ENCODE results near the gene CDON. TPM values are rescaled to one million over a fixed set of nuclear protein-coding genes. Genes with fewer than 3 reads are reported as not detected.
A peak's percentile ranks its signal among the peaks of the same experiment; 100 is the strongest.

CDON gene
- polyA plus RNA-seq, 2 of the 4 experiments (the other 2 are of a cell fraction): 1.7 to 5.6 TPM

DNA sequence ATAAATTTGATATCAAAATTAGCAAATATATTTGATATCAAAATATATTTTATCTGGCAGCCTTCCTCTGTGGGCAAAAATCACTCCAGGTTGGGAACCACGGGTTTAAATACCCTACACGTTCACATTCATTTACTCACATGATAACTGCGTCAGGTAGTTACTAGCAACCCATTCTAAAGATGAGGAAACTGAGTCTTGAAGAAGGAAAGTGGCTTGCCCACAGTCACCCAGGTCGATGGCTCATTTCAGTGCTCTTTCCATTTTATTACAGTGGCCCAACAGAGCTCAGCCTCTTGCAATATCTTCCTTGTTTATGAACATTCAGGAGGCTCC lies 19.2 kb upstream of the CDON start:
- H3K27ac ChIP-seq: no peak overlapping the region
- H3K4me1 ChIP-seq: peaks cover 17% of the 10 kb centered on the region
- POLR2A ChIA-PET: no interaction called here
- FAIRE-seq (no peak), ATAC-seq (no peak), DNase-seq (ENCODE audit: low read depth in 1 of 2, low spot score in 1 of 2) (no peak)
- TF ChIP-seq RFX5 (IDR thresholded peaks at IDR 0.05): no peak
- no peak for TF ChIP-seq CBX2 (IDR thresholded peaks at IDR 0.05; ENCODE audit: borderline replicate concordance, low read depth)
- no peak for TF ChIP-seq ZC3H11A (IDR thresholded peaks at IDR 0.05)
- TF ChIP-seq, protein P1, sequence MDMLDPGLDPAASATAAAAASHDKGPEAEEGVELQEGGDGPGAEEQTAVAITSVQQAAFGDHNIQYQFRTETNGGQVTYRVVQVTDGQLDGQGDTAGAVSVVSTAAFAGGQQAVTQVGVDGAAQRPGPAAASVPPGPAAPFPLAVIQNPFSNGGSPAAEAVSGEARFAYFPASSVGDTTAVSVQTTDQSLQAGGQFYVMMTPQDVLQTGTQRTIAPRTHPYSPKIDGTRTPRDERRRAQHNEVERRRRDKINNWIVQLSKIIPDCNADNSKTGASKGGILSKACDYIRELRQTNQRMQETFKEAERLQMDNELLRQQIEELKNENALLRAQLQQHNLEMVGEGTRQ (IDR thresholded peaks at IDR 0.05): no peak
- H3K4me3 ChIP-seq: no peak overlapping the region
- 46% methylated on average over 4 of the region's 4 CpGs for WGBS (ENCODE audit: missing lambda C conversion rate)
- no peak overlapping the region for H3K4me2 ChIP-seq
- CTCF ChIA-PET: no interaction called here
- no peaks in the 10 kb centered on the region for H3K9me3 ChIP-seq

DNA sequence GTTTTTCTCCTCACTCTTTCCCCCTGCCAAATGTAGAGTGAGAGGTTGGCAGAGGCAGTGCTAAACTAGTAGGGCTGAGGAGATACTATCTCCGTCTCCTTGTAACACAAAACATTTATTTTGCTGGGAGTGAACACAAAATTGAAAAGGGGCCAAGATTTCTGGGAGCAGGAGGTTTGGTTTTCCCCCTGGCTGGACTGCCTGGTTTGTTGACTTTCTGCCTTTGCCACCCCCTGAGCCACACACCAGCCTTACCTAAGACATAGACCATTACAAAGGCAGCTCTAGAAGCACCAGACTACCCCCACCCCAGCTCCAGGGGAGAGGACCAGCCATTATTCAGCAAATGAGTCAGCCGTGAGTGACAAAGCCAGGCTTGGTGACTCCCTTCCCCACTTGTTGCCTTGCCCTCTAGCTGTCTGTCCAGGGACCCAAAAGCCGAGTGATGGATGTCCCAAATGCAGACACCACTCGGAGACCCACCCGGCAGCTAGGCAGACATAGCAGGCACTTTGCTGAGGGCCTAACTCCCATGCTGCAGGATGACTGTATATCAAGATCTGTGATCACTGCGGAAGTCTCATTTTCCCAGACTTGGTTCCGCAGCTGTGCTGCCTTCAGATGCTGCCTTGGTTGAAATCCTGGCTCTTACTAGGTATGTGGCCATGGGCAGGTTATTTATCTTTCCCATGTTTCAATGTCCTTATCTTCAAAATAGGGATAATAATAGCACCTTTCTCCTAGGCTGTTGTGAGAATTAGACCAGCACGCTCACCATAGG lies 17.7 kb upstream of the CDON start:
- no peak for TF ChIP-seq PHF8 (IDR thresholded peaks at IDR 0.05; ENCODE audit: borderline replicate concordance, low read depth)
- no peak for TF ChIP-seq JUNB (IDR thresholded peaks at IDR 0.05)
- no peak for TF ChIP-seq RCOR1 (IDR thresholded peaks at IDR 0.05; ENCODE audit: low read depth, low read length)
- TF ChIP-seq POLR2A (IDR thresholded peaks at IDR 0.05; ENCODE audit: low read length): no peak
- no peak for TF ChIP-seq TP53 (CRISPR knock-in tag; IDR thresholded peaks at IDR 0.05)
- no peak for TF ChIP-seq EP300 (IDR thresholded peaks at IDR 0.05)
- TF ChIP-seq HDAC2 (IDR thresholded peaks at IDR 0.05): no peak
- no peak for TF ChIP-seq CBX2 (IDR thresholded peaks at IDR 0.05; ENCODE audit: borderline replicate concordance, low read depth)
- TF ChIP-seq, protein P2, sequence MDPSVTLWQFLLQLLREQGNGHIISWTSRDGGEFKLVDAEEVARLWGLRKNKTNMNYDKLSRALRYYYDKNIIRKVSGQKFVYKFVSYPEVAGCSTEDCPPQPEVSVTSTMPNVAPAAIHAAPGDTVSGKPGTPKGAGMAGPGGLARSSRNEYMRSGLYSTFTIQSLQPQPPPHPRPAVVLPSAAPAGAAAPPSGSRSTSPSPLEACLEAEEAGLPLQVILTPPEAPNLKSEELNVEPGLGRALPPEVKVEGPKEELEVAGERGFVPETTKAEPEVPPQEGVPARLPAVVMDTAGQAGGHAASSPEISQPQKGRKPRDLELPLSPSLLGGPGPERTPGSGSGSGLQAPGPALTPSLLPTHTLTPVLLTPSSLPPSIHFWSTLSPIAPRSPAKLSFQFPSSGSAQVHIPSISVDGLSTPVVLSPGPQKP (IDR thresholded peaks at IDR 0.05; ENCODE audit: low read depth, low read length): no peak
- no peak for TF ChIP-seq MYC (IDR thresholded peaks at IDR 0.05; ENCODE audit: borderline replicate concordance, low read length)
- TF ChIP-seq RARB (CRISPR knock-in tag; IDR thresholded peaks at IDR 0.05): no peak
- TF ChIP-seq ZFP36 (IDR thresholded peaks at IDR 0.05; ENCODE audit: borderline replicate concordance, partially characterized antibody): no peak
- no peak for TF ChIP-seq FOSB (CRISPR knock-in tag; IDR thresholded peaks at IDR 0.05)
- no peak for TF ChIP-seq HMGXB4 (CRISPR knock-in tag; IDR thresholded peaks at IDR 0.05; ENCODE audit: borderline replicate concordance)
- no peak for TF ChIP-seq KDM1A (IDR thresholded peaks at IDR 0.05; ENCODE audit: low read depth)
- no peak for TF ChIP-seq ZNF302 (CRISPR knock-in tag; IDR thresholded peaks at IDR 0.05)
- TF ChIP-seq MAZ (IDR thresholded peaks at IDR 0.05; ENCODE audit: borderline replicate concordance, low read depth, low read length): no peak
- no peak for TF ChIP-seq NR3C1 (IDR thresholded peaks at IDR 0.05)
- ChIA-PET POLR2A (no interaction called here), CTCF (no interaction called here)
- Histone ChIP-seq H3K9me3 (no peaks in the 10 kb centered on the region), H3K4me3 (no peak overlapping the region), H3K27ac (peak overlapping the region; percentile 25 to 59; a peak in 5 of 6 replicates), H3K4me1 (peaks cover 17% of the 10 kb centered on the region), H3K4me2 (peak overlapping the region; percentile 61)
- peak; percentile 62 to 71; a peak in 4 of 6 replicates for ATAC-seq
- FAIRE-seq: no peak
- peak in 1 of 2 experiments; percentile 22 for DNase-seq (ENCODE audit: low read depth in 1 of 2, low spot score in 1 of 2)
- 51% methylated on average over 8 of the region's 8 CpGs for WGBS (ENCODE audit: missing lambda C conversion rate)
